Glomerular visceral epithelial cell (primary cell): ENCODE measurements around the gene SMIM7.

Source experiments
- DNase-seq: peaks from one replicate; pipeline ENCODE4 v3.0.0-alpha.2; 2016; ENCODE audit errors: extremely low spot score

Gene SMIM7

GRCh38 chr19:16621165-16621800, 38.7 kb downstream of the SMIM7 start:
- no peak for DNase-seq

DNA sequence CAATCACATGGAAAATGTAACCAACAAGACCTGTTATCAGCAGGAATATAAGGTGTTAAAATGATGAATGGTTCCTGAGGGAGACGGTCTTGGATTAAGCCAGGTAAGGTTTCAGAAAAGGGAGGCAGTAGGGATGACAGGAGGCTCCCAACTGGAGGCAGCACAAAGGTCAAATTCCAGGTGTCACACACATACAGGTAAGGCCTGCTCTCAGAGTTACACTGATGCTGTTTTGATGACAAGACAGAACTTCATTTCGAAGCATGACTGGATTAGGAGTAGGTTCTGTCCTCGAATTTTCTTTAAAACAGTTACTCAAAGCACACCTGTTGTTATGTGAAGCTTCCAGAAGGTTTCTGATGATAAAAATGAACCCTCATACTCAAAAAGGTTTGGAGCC, 39.4 kb downstream of the SMIM7 start:
- no peak for DNase-seq

DNA sequence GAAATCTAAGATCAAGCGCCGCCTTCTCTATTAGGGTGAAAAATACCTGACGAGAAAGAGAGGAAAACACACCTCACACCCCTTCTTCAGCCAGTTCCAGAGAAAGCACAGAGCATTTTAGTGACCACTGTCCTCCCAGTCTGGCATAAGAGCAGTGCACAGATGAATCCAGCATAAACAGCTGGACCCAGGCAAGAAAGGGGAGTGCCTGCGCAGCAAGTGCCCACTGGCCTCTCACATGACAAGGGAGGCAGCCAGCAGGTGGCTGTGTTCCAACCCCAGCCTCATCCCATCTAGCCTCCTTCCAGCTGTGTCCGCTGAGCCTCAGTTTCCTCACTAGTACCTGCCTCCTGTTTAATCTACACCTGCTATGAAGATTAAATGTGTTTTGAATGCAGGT, 39.9 kb downstream of the SMIM7 start:
- DNase-seq: no peak

- DNase-seq: no peak
Measured at GRCh38 chr19:16619457-16619856, 40.5 kb downstream of the SMIM7 start.

GRCh38 chr19:16618248-16618647, 41.7 kb downstream of the SMIM7 start:
- no peak for DNase-seq

DNA sequence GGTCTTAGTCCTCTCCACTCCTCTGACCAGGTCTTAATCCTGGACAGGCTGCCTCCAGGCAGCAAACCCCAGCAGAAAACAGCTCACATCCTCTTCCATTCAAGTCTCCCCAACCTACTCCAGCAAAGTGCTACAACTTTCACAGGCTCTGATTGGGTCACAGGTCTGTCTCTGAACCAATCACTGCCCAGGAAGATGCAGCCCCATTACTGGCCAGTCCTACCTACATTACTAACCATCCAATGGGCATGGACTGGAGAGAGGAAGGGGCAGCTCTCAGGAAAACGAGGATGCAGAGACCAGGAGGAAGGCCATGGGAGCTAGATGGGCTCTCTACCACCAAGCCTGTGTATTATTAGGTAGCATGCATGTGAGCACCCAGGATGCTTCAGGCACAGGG, 44.1 kb downstream of the SMIM7 start:
- no peak for DNase-seq

GRCh38 chr19:16614941-16615340, 45.0 kb downstream of the SMIM7 start:
- no peak for DNase-seq

- no peak for DNase-seq
Measured at GRCh38 chr19:16613841-16614240, 46.1 kb downstream of the SMIM7 start.

DNA sequence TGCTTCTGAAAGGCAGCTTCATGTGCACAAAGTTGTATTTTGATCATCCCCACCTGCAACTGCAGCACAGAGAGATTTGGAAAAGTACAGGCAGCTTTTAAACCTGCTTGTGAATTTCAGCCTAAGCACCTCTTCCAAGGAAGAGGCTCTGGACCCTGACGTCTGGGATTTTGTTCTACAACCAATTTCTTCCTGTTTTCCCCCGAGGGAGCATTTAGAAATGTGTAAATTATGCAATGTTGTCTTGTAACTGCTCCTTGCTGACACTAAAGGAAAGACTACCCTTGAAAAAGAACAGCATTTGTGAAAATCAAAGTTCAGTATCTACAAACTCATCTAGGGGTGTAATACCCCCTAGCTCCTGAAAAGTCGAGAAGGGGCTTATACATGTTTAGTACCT, 47.3 kb downstream of the SMIM7 start:
- DNase-seq: no peak

GRCh38 chr19:16611121-16611520, 48.8 kb downstream of the SMIM7 start:
- no peak for DNase-seq

- DNase-seq: no peak
Measured at GRCh38 chr19:16609511-16610200, 50.3 kb downstream of the SMIM7 start.

GRCh38 chr19:16608290-16608739, 51.6 kb downstream of the SMIM7 start:
- DNase-seq: peak; percentile 33

- no peak for DNase-seq
Measured at GRCh38 chr19:16607819-16608218, 52.1 kb downstream of the SMIM7 start.

DNA sequence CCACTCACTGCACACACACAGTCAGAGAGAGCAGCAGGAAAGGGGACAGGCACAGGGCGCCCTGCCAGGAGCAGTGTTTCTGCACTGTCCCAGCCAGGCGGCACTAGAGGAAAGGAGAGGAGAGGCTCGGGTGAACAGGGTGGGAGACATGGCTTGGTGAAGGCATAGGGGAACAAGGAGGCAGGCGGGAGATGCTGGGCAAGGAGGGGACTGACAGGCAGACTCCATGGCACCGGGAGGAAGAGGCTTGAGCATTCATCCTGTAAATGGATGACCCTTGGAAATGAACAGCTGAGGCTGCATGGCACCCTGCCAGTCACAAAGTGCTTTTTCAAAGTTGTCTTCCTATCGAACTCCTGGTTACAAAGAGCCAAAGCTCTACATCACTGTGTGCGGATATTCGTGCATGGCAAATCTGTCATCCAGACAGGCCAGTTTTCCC, 54.4 kb downstream of the SMIM7 start:
- DNase-seq: no peak

GRCh38 chr19:16605115-16605514, 54.8 kb downstream of the SMIM7 start:
- no peak for DNase-seq

DNA sequence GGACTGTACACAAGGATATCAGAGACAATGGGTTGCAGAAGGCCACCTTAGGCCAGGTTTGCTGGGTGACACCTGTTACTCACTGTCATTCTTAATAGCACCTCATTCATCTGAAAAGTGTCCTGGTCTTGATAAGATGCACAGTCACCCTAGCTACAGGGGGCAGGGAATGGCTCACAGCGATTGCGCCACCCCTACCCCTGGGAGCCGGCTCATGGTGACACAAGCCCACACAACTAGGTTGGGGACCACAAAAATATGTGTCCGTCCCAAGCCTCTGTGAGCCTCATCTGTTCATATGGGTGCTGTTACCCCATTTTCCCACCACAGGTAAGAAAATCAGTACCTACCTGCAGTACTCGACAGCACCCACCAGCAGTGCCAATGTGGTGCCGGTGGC, 55.3 kb downstream of the SMIM7 start:
- DNase-seq: no peak

DNA sequence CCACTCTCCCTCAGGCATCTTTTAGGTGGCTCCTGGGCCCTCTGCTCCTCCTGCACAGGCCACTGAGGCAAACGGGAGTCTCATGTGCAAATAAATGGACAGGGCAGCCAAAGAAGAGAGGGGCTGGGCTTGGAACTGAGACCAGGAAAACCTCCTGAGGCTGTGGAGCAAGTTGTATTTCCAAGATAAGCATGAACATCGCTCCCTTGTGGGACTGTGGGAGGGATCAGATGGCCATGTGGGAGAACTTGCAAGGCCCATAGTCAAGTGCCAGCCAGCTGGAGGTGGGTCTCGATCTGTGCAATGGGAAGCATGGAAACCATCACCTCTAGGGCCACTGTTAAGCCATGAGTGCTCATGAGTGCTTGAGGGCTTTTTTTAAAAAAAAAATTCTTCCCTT, 56.9 kb downstream of the SMIM7 start:
- no peak for DNase-seq

- no peak for DNase-seq
Measured at GRCh38 chr19:16601378-16602052, 58.4 kb downstream of the SMIM7 start.

DNA sequence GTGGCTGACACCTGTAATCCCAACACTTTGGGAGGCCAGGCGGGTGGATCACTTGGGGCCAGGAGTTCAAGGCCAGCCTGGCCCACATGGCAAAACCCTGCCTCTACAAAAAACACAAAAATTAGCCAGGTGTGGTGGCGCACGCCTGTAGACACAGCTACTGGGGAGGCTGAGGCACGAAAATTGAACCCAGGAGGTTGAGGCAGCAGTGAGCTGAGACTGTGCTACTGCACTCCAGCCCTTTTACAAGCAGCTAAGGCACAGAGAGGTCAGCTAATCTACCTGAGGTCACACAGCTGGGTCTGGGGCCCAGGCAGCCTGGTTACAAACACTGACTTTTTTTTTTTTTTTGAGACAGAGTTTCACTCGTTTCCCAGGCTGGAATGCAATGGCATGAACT, 59.1 kb downstream of the SMIM7 start:
- DNase-seq: no peak

DNA sequence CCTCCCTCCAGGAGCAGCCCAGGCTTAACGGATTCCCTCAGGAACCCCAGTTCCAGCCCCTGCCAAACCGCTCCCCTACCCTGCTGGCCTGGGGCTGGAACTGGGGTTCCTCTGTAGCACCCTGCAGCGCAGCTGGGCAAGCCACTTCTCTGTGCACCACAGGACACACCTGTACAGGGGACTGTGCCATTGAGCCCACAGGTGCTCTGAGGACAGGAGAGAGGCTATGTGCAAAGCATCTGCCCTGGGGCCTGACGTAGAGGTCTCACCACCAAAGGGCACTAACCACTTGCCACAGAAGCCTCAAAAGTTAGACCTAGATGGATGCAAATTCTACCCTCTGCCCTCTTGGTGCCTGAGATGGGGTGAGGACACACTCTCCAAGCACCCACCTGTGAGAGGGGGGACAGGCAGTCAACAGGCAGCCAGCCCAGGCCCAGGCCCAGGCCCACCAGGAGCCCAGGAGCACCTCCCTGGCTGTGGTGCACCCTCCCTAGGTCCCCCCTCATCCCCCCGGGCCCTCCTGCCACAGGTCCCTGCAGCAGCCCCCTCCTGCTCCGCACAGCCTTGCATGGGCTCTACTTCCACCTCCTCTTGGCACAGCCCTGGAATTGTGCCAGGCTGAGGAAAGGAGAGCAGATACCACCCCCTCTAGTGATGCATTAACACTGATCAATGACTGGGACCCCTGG, 60.1 kb downstream of the SMIM7 start:
- DNase-seq: no peak

DNA sequence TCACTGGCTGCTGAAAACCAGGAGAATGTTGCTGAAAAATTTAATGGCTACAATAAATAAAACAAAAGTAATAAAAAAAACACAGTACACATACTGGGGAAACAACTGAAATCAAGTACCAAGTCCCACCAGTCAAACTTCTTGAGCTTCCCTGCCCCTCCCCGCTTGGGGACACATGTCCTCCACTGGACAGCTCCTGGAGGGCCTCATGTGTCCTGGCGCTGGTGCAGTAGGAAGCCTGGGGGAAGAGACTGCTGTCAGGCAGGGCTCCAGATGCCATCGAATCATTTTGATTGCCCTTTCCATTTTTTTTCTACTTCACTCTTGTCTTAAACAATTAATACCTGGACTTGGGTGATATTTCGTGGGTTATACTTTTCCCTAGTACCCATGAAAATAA, 61.1 kb downstream of the SMIM7 start:
- no peak for DNase-seq

DNA sequence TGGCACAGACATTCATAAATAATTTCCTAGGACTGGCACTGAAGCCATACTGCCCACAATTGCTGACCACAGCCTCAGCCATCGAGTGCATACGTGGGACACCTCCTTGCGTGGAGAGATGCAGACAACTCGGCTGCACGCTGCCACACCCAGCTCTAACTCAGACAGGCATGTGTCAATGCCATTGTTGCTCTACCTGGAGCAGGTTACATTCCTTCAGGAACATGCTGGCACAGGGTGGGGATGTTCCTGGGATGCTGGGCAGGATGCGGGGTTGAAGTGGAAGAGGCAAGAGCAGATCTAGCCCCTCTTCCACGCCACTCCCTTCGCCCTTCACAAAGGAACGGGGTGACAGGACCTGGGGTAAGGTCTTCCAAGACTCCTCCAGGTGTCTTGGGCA, 63.5 kb downstream of the SMIM7 start:
- DNase-seq: no peak
